Measurements from ENCODE around the gene MAMSTR.
"Not testable (repeated sequence)": the region's sequence is repeated elsewhere in the genome, so short reads cannot be mapped to it uniquely, and the experiment has no call there.

The MAMSTR gene

DNA sequence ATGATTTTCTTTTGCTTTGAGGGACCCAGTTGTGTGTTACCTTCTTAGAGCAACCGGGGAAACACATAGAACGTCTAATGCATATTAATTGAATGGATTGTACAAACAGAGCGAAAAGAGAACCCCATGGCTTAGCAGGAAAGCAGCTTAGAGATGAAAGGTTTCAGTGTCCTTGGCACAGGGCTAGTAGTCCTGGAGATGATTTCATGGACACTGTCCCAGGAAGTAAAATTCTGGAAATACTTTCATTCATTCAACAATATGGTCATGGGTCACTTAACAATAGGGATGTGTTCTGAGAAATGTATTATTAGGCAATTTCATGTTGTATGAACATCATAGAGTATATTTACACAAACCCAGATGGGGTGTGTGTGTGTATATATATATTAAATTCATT is 33.4 kb downstream of the MAMSTR start:
- DNase-seq (ENCODE audit: low spot score), result no peak

- no peak for DNase-seq (ENCODE audit: low spot score)
These were observed 33.9 kb downstream of the MAMSTR start for GRCh38 chr19:48685583-48685982.

DNA sequence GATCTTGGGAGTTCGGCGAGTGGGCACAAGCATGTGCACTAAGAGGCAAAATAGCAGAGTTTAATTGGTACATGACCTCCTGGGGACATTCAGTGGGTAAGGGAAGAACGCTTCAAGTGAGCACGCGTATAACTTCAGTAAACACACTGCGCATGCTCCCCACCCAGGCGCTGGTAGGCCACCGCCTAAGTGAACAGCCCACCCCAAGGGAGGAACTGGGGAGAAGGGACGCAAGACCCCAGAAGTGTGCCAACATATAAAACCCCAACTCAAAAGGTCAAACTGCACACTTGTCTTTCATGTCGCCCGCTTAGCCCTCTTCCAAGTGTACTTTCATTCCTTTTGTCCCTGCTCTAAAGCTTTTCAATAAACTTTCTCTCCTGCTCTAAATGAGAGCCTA is 36.2 kb downstream of the MAMSTR start:
- DNase-seq (ENCODE audit: low spot score), result peak; percentile 83

DNA sequence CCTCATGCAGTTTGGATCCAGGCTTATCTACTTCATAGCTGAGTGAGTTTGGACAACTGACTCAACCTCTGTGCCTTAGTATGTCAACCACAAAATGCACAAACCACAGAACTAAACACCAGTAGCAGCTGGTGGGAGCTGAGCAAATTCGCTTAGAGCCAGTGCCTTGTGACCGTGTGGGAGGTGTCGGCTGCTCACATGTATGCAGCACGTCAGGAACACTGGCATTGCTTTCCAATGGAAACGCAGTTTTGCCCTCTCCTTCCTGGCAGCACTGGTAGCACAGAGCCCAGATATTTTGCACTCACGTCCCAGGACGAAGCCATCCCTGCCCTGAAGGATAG is 38.4 kb downstream of the MAMSTR start:
- no peak for DNase-seq (ENCODE audit: low spot score)

- DNase-seq (ENCODE audit: low spot score), result no peak
These were observed 38.9 kb downstream of the MAMSTR start for GRCh38 chr19:48680436-48681126.

- DNase-seq (ENCODE audit: low spot score), result not testable (repeated sequence)
These were observed 39.5 kb downstream of the MAMSTR start for GRCh38 chr19:48680006-48680405.

- no peak for DNase-seq (ENCODE audit: low spot score)
These were observed 41.3 kb downstream of the MAMSTR start for GRCh38 chr19:48678201-48678600.

GRCh38 chr19:48676887-48677286 is 42.6 kb downstream of the MAMSTR start:
- no peak for DNase-seq (ENCODE audit: low spot score)

DNA sequence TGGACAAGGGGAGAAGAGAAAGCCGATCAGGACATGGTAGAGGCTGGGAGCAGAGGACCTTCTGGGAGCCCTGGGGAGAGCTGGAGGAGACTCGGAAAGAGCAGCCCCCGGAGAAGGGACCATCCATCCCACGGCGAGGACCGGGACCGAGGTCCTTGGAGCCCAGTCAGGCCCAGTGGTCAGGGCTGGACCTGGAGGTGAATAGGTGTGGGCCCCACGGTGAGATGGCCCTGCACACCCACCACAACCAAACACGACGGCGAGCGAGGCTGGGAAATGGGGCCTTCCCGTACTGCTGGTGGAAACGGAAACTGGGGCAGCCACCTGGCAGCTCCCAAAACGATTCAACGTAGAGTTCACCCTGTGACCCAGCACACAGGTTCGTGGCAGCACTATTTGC is 43.0 kb downstream of the MAMSTR start:
- no peak for DNase-seq (ENCODE audit: low spot score)

GRCh38 chr19:48674921-48675824 is 44.4 kb downstream of the MAMSTR start:
- DNase-seq (ENCODE audit: low spot score), result peak; percentile 86

DNA sequence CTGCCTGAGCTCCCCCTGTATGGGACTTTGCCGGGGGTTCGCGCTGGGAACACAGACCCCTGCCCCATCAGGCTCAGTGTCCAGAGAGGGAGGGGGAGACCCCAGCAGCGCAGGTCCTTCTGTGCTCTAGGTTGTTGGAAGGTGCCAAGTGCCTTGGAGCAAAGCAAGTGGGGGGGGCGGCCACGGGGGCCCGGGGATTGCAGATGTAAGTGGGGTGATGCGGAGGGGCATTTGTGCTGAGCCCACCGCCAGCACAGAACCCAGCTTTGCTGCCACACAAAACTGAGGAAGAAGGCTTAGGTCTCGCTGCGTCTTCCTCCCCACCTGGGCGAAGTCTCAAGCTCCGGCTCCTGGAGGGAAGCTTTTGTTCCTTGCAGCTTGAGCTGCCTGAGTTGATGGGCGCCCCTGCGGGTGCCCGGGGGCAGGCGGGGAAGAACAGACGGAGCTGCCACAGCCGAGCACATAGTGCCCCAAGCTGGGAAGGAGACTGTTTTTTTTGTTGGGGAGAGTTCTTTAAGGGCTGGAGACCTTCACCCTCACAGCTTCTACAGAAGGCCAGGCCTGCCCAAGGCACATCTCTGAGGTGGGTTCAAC is 45.2 kb downstream of the MAMSTR start:
- DNase-seq (ENCODE audit: low spot score), result no peak

DNA sequence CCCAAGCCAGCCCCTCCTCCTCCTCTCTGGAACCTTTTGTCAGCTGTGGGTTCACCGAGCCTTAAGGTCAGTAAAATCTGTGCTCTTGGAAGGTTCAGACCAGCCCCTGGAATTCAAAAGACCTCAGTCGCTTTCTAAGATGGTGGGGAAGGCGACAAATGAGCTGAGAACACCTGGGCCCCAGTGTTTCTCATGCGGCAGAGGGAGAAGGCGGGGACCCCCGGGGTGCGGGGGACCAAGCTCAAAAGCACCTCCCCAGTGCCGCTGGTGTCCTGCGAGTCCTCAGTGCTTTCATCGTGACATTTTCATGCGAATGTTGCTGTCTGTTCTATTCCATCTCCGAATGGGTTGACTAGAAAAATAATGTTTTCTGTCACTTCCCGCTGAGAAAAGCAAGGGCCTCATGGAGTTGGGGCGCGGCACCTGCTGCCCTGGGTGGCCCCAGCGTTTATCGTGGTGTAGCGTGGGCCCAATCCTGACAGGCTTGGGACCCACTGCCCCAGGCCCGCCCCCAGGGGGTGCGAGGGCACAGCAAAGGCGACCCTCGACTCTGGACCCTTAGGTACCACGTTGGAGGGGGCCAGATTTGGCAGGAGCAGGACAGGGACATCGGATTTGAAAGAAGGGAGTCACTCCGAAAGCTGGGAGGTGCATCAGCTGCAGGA is 46.0 kb downstream of the MAMSTR start:
- no peak for DNase-seq (ENCODE audit: low spot score)

- no peak for DNase-seq (ENCODE audit: low spot score)
These were observed 46.5 kb downstream of the MAMSTR start, which contains the start of gene NTN5 for GRCh38 chr19:48672994-48673393. Gene NTN5 (minus strand): TSS chr19:48673017. CDS start chr19:48670986, 2,031 bp downstream.

- DNase-seq (ENCODE audit: low spot score), result no peak
These were observed 48.0 kb downstream of the MAMSTR start for GRCh38 chr19:48671446-48671995.

- DNase-seq (ENCODE audit: low spot score), result no peak
These were observed 48.7 kb downstream of the MAMSTR start for GRCh38 chr19:48670699-48671445.

DNA sequence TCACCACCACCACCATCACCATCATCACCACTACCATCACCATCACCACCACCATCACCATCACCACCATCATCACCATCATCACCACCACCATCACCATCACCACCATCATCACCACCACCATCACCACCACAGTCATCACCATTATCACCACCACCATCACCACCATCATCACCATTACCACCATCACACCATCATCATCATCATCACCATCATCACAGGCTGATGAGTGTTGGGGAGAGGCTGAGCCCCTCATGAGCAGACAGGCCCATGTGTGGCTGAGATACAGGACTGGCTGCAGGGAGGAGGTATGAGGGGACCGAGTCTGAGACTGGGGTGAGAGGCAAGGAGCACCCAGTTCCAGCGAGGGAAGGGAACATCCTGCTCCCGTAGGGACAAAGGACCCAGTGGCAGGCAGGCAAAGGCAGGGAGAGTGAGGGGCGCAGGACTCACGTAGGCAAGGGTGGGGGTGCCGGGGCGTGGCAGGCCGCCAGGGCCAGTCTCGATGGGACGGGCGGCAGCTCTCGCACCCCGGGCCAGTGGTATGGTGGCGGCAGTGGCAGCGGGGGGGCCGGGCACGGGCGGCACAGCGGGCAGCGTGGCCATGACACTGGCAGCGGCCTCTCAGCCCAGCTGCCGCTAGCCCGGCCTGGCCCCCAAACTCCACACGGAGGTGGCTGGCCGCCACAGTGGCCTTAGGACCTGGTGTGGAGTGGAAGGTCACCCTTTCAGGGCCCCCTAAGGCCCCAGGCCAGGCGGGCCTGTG is 49.4 kb downstream of the MAMSTR start:
- DNase-seq (ENCODE audit: low spot score), result no peak

DNA sequence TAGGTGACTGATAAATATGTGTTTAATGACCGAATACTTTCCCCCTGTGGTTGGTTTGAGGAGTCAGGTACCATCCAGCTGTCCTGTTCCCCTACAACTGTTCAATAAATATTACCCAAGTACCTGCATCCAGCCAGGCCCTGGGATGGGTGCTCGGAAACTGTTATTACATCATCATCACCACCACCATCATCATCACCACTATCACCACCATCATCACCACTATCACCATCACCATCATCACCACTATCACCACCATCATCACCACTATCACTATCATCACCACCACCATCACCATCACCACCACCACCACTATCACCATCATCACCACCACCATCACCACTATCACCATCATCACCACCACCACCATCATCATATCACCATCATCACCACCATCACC is 50.8 kb downstream of the MAMSTR start:
- no peak for DNase-seq (ENCODE audit: low spot score)

- DNase-seq (ENCODE audit: low spot score), result no peak
These were observed 51.2 kb downstream of the MAMSTR start for GRCh38 chr19:48668332-48668731.

DNA sequence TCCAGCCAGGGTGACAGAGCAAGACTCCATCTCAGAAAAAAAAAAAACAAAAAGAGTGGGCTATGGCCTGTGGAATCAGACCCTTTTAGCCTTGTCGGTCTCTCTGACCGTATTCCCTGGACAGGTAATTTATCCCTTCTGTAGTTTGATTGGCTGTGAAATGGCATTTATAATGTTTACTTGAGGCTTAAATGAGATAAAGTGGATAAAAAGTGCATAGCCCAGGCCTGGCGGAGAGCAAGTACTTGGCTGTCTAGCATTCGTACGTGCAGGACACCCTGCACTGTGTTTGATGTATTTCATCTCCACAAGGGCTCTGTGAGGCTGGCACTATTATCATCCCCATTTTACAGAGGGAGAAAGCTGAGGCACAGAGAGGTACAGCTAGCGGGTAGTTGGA is 53.7 kb downstream of the MAMSTR start:
- no peak for DNase-seq (ENCODE audit: low spot score)

- DNase-seq (ENCODE audit: low spot score), result no peak
These were observed 55.0 kb downstream of the MAMSTR start for GRCh38 chr19:48664476-48664875.

- no peak for DNase-seq (ENCODE audit: low spot score)
These were observed 55.9 kb downstream of the MAMSTR start for GRCh38 chr19:48663667-48664066.

Data from globus pallidus (tissue), 1 donor.